Stimulated activated CD4-positive, alpha-beta T cell treated with anti-CD3 and anti-CD28 coated beads, Interleukin-1b, Interleukin-23, amount 100 ng/mL, for 48 hours (primary cell): ENCODE data around the gene GOLGA7B.
A peak's percentile ranks its signal among the peaks of the same experiment; 100 is the strongest.
"Not testable (repeated sequence)": the region's sequence is repeated elsewhere in the genome, so short reads cannot be mapped to it uniquely, and the experiment has no call there.

ENCODE experiments used
- DNase-seq: peaks from one replicate; pipeline ENCODE4 v3.0.0-alpha.2; 2020

GOLGA7B gene

DNA sequence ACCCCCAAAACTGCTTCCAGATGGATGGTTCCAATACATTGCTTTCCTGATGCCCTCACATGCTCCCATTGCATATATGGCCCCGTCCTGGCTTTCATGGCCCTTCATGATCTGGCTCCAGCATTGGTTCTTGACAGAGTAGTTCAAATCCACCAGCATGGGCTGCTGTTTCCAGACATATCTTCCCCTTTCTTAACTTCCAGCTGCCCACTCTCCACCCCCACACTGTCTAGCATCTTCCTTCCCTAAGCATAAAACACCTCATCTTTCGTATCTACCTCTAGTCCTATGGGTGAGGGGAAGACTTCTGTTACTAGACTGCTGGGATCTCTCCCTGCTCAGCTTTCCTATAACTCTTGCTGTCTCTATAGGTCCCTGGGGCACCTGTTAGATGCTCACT is 13.2 kb upstream of the GOLGA7B start:
- no peak for DNase-seq

DNA sequence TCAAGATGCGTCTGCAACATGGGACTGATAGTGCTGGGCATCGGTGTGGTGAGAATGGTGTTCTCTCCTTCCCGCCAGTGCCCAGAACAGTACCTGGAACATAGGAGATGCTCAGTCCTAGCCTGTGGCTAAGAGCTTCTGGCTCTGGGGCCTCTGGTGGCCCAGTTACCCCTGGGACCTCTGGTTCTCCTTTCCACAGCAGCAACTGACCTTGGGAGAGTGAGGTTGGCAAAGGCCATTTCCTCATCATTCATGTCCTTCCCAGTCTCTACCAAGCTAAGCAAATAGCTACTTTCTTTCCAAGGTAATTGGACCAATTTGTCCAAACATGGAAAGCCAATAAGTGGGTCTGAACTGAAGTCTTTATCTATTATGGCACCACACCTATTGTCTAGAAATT is 11.6 kb upstream of the GOLGA7B start:
- DNase-seq: no peak

DNA sequence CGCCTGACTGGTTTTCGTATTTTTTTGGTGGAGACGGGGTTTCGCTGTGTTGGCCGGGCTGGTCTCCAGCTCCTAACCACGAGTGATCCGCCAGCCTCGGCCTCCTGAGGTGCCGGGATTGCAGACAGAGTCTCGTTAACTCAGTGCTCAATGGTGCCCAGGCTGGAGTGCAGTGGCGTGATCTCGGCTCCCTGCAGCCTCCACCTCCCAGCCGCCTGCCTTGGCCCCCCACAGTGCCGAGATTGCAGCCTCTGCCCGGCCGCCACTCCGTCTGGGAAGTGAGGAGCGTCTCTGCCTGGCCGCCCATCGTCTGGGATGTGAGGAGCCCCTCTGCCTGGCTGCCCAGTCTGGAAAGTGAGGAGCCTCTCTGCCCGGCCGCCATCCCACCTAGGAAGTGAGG is 8.5 kb upstream of the GOLGA7B start:
- not testable (repeated sequence) for DNase-seq

DNA sequence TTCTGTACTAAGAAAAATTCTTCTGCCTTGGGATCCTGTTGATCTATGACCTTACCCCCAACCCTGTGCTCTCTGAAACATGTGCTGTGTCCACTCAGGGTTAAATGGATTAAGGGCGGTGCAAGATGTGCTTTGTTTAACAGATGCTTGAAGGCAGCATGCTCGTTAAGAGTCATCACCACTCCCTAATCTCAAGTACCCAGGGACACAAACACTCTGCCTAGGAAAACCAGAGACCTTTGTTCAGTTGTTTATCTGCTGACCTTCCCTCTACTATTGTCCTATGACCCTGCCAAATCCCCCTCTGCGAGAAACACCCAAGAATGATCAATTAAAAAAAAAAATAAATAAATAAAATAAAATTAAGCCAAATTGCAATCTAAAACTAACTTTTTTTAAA is 7.5 kb upstream of the GOLGA7B start:
- not testable (repeated sequence) for DNase-seq

DNA sequence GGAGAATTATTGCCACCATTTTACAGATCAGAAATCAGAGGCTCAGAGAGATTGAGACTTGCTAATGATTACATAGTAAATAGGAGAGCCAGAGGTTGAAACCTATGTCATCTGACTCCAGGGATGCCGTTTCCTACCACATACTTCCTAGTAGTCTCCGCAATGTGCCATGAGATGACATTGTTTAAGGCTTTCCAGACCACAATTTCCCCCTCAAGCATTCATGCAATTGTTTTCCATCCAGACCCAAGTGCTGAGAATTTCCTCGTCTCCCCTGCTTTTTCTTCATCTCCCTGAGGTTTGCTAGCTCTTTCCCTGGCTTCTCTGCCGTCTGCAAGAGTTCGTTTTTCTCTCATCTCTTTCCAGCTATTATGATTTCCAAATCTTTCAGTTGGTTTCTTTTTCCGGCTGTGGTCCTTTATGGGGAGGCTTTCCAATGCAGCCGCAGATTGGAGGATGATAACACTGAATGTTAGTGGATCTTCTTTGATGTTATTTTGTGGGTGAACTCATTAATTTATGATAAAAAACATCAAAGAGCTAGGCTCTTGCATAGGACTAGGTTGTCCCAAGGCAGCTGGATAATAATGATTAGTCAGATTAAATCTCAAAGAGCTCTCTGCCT is 6.9 kb upstream of the GOLGA7B start:
- DNase-seq: no peak

DNA sequence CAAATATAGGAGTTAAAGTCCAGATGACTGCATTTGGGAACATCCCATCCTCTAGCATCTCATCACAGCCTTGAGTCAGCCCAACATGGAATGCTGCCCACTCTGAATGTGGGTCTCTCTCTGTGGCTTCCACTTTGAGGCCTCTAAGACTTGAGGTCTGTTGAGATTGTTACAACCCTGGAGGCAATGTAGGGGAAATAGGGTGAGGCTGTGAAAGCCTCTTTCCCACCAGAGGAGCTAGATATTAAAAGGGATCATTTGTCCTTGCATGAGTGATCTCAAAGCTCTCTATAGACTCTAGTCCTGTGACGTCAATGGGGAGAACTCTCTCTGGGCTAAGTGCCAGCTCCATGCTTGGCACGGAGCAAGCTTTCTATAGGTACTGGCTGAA is 6.4 kb upstream of the GOLGA7B start:
- no peak for DNase-seq

DNA sequence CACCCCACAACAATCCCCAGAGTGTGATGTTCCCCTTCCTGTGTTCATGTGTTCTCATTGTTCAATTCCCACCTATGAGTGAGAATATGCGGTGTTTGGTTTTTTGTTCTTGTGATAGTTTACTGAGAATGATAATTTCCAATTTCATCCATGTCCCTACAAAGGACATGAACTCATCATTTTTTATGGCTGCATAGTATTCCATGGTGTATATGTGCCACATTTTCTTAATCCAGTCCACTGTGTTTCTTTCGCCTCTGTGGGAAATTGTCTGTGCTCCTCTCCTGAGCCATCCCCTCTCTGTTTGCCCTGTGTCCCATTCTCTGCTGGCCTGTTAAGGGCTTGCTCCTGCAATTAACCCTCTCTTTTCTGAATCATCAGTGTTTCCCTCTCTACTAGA is 5.7 kb upstream of the GOLGA7B start:
- not testable (repeated sequence) for DNase-seq

DNA sequence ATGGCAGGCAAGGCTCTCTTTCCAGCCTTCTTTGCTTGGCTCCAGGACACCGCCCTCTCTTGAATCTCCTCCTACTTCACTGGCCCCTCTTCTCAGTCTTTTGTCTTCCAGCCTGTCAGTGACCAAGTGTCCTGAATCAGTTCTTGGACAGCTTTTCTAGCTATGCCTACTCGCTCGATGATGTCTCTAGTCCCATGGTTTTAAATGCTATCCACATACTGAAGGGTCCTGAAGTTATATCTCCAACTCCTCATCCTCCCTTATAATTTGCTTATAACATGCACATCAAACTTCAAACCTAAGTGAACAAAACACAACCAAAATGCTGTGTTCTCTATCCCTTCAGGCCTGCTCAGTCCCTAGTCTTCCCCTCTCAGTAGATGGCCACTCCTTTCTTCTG is 5.0 kb upstream of the GOLGA7B start:
- DNase-seq: no peak

DNA sequence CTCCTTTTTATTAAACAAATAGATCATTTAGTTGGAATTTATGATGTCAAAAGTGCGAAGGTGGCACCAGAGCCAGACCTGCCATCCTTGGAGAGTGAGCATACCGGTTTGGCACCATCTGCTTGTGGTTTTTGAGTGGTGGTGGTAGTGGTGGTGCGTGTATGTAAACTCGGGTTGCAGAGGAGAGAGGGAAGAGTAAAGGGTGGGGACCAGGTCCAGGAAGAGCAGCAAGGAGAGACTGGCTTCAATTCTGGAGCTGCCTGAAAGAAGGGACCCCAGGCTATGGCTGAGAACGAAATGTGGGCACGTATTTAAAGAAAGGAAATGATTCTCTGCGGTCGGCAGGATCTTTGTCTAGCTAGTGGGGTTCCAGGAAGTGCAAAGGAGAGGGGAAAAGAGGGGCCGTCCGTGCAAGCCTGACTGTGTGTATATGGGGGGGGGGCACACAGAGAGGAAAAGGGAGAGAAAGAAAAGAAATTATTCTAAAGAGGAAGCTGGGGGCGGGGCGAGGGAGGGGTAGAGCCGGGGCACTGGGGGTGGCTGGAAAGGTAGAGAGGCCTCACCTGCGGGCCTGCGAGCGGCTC is 448 bp upstream of the GOLGA7B start:
- no peak for DNase-seq

DNA sequence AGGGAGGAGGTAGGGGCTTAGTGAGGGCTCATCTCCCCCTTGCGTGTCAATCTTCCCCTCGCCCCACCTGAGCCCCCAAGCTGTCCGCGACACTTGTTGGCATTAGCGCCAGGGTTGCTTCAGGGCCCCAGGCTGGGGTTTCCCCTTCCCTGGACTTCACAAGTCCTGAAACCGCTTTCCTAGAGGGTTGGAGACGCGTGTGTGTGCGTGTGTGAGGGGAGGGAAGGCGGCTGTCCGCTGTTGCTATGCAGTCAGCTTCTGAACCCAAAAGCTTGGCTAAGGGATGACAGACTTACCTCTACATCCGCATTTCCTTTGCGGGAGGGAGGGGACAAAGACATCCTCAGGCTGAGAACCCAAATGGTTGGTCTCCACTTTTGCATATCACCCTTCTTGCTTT is 803 bp downstream of the GOLGA7B start:
- no peak for DNase-seq

DNA sequence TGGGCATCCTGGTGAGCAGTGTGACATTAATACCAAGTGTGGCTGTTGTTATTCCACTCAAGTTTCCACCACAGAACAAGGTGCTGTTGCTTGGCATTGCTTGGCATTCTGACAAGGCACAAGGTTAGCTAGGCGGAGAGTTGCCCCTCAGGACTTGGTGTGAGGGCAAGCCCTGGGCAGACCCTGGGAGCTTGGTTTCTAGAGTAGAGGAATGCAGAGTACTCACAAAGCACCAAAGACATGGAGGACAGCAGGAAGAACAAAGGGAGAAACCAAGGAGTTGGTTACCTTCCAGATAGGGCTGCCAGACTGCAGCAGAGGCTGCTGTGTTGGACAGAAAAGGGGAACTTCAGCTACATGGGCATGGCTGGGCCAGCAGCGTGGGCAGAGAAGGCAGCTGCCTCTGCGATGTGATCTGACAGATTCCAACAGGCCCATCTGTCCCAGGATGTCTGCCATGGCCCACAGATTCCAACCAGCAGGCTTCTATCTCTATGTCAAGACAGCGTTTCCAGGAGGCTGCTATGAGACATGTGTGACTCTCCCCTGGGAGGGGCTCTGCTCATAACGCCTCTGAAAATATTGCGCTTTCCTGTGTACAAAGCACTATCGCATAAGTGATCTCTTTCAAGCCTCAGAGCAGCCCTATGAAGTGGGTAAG is 1.8 kb downstream of the GOLGA7B start:
- peak; percentile 28 for DNase-seq

DNA sequence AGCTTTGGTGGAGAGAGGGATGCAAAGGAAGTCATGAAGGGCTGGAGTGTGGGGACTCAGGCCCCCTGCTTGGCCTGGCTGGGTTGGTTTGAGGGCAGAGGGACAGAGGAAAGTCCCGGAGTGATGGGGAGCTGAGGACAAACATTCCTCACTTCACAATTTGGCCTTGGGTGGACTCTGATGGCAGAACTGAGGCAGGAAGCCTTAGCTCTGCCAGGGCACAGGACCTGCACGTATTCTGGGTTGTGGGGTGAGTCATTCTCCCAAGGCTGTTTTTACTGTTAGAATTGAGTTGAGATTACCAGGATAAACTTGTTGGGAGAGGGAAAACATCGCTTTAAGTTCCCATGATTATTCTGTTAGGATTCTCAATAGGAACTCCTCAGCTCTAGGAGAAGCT is 2.6 kb downstream of the GOLGA7B start:
- no peak for DNase-seq

DNA sequence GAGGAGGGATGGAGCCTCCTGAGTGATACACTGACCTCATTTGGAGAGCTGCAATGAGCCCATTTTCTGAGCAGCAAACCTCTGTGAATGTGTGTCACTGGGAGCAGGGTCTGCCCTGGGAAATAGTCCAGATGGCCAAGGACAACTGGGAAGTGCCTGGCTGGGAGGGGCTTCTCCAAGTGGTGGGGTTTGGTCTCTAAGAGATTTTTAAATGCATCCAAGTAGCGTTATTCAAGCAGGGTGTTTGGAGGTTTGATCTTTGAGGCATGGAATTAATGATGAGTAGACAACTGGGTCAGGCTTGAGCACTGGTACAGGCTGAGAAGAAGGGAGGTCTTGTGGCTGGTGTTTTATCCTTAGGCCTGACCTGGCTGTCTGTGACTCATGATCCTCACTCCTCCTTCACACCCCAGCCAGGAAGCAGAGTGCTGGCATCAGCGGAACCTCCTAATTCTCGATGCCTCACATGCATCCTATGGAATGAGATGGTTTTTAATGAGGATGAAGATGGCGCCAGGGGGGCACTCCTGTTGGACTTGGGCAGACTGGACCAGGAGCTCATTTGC is 3.3 kb downstream of the GOLGA7B start:
- no peak for DNase-seq

DNA sequence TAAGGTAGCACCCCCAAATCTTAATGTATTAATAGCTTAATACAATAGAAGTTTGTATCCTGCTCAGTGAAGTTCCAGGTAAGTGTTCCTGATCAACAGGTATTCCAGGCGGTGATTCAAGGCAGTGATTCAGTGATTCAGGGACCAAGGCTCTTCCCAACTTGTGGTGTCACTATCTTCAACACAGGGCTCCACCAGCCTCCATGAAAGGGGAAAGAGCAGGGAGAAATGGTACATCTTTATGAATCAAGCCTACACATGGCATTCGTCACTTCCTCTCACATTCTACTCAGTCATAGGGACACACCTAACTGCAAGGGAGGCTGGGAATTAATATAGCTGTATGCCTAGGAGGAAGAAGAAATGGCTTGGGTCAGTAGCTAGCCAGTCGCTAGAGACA is 5.1 kb downstream of the GOLGA7B start:
- no peak for DNase-seq

DNA sequence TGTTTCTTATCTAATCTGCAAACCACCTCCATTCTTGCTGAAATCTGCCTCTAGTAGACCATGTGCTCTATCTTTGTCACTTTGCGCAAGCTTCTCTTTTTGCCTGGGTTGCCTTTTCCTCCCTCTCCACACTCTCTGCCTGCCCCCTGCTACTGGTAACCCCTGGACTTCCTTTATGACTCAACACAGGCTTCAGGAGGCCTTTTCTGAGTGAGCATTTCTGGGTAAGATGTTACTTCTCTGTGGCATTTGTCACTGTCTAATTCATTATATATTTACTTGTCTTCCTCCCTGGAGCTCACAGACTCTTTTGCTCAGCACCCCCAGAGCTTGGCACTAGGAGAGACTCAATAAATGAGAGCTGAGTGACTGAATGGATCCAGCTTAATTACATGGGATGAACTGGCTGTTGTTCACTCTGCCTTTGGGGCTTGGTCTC is 8.4 kb downstream of the GOLGA7B start:
- DNase-seq: peak; percentile 20

DNA sequence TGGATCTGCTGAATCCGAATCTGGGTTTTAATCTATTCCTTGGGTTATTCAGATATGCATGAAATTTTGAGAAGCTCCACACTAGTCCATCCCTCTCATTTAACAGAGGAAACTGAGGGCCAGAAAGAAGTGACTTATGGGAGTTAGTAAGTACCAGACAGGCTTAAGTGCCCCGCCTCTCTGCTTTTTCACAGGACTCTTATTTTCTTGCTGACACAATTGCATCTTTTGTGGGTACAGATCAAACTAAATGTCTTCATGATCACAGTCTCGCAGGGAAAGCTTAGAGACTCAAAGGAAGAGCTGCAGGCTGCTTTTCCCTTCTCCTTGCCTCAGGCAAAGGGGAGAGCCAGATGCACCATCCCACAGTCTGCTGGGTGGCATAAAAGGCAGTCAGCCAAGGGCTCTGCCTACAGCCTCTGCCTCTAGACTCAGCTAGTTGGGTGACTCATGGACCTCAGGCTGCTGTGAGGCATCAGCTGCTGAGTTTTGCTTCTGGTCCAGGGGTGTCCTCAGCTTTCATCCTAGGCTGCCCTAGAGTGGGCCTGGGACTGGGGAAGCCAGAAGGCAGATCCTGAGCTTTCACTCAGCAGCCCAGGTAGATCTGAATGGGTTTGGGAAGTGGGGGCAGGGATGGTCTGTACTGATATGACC is 11.6 kb downstream of the GOLGA7B start:
- no peak for DNase-seq

DNA sequence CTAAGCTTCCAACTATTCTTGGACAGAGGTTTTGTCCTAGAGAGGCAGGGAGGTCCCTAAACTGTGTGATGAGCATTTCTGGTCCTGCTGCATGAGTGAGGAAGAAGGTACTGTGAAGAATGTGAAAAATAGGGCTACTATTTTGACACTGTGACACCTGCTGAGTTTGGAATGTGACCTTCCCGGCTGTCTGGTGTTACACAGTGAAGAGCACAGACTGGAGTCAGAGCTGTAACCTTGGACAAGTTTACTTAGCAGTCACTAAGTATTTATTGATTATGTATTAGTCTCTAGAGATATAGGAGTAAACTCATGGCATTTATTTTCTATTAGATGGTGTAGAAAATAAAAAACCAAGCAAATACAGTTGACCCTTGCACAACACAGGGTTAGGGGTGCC is 12.3 kb downstream of the GOLGA7B start:
- DNase-seq: no peak

DNA sequence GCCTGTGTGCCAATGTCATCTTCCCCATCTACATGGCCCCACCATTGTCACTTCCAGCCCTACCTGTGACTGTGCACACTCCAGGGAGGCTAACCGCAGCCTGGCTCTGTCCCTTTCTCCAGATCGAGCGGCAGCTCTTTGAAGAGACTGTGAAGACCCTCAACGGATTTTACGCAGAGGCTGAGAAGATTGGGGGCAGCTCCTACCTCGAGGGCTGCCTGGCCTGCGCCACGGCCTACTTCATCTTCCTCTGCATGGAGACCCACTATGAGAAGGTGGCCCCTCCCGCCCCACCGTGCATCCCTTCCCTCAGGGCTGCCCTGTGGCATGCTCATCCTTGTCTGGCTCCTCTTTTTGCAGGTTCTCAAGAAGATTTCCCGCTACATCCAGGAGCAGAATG is 14.2 kb downstream of the GOLGA7B start:
- no peak for DNase-seq

DNA sequence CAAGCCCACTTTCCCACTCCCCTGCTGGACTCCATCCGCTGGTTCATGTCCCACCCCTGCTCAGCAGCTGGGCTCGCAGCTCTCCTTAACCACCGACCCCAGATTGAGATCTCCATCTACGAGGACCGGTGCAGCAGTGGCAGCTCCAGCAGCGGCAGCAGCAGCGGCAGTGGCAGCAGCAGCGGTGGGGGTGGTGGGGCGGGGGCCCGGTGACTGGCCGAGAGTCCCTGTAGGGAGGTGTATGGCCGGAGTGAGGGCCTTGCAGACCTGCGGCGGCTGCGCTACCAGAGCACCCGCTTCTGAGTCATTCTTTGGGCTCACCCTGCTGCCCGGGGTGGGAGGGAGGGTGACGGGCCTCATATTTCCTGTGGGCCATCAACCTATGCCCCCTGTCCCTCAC is 15.8 kb downstream of the GOLGA7B start:
- DNase-seq: no peak

DNA sequence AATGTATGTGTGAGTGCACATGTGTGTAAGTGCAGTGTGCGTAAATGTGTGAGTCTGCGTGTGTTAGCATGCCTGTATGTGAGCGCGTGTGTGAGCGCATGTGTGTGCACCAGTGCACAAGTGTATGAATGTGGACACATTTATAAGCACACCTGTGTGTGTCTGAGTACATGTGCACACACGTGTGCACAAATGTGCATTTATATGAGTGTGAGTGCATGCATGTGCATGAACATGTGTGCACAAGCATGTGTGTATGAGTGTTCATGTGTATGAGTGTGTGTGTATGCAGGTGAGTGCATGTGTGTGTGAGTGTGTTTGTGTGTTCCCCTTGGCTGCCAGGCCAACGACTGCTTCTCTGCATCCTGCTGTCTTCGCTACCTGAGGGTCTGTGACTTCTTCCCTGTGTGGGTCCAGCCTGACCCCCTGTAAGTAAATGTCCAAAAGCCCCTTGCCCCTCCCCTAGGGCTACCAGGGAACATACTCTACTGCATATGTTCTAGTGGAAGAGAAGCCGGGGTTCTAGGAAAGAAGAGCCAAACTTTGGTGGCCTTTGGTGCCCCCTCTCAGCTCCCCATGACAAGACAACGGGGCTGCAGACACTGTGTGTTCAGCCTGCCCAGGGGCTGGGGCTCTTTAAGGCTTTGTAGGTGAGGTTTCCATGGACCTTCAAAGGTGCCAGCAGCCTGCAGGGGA is 17.0 kb downstream of the GOLGA7B start:
- no peak for DNase-seq

DNA sequence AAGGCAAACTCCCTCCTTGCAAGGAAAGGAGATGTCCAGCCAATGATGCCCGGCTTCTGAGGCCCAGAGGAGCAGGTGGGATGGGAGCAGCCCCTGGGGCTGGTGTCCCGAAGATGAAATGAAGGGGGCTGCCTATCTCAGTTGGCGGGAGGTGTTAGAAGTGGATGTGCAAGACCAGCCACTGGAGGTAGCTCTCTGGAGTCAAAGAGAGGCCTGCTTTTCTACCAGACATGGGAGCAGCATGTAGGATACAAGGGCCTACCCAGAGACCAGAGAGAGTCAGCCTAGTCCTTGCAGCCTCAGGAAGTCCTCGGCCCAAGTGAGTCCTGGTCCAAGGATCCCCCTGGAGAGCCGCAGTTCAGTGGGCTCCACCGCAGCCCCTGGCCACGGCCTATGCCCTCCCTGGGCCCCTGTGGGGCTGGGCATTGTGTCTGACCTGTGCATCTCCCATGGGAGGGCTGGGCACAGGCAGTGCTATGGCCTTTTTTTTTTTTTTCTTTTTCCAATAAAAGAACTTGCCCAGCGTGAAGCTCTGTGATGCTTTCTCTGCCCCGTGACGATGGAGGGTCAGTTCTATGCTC is 17.7 kb downstream of the GOLGA7B start:
- DNase-seq: no peak

DNA sequence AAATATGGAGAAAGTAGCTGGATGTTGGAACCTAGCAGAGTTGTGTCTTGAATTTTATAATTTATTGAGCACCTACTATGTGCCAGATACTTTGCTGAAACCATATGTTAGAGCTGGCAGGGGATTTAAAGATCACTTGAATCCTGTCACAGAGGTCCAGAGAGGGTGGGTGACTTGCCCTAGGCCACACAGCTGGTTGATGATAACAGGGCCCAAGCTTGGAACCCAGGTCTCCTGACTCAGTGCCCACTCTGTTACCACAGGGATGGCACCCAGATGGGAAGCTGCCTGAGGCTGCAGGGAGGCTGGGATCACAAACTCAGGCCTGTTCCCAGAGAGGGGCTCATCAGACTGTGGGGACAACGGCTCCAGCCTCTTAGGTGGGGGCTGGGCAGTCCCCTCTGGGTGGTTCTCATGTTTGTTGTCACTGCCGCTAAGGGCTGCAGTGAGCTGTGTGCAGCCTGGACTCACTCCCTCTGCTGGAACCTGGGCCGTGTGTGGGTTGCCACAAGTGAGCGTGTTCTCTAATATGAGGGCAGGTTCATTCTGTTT is 18.6 kb downstream of the GOLGA7B start:
- DNase-seq: no peak
